Upper lobe of left lung (tissue), 4 donors: Measurements from ENCODE around the gene TIGD2.

Experiments used
- CTCF ChIP-seq, 6 experiments: fragments of 450-650 bp in 4 of 6; fragments of 200-600 bp in 2 of 6; sonication (generic) in 2 of 6; IDR thresholded peaks; one replicate each; pipeline ENCODE4 v1.5.1; 2016 to 2019; ENCODE audit warnings: antibody characterized with exemption in 6 of 6
- POLR2A ChIP-seq, 4 donors: fragments of 450-650 bp; IDR thresholded peaks; one replicate each; pipeline ENCODE4 v1.5.1; 2016 to 2017; ENCODE audit warnings: antibody characterized with exemption in 4 of 4, mild to moderate bottlenecking in 2 of 4
- POLR2AphosphoS5 ChIP-seq, 2 donors: sonication (generic); formaldehyde crosslinking; IDR thresholded peaks; one replicate each; pipeline ENCODE4 v1.5.1; 2017; ENCODE audit warnings: antibody characterized with exemption in 2 of 2

DNA sequence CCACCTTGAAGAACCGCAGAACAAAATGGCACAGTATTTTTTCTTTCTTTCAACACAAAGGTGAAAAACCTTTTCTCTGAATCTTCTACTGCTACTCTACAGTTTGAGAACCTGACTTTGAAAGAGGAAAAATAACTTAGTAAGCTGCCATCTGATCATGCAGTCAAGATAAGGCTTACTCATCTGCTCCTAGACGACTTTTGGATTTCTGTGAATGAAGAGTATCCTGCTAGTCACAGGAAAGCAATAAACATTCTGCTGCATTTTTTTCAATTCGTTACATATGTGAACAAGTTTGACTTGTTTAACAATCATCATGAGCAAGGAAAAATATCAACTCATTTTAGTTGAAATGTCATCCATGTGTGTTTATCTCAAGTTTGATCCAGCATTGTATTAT is 25.2 kb downstream of the TIGD2 start:
- TF ChIP-seq POLR2AphosphoS5 (IDR thresholded peaks at IDR 0.05): no peak
- TF ChIP-seq CTCF (IDR thresholded peaks at IDR 0.05): no peak
- no peak for TF ChIP-seq POLR2A (IDR thresholded peaks at IDR 0.05)
